MM.1S (cell line): Measurements from ENCODE around the gene AP4S1.

Experiments used
- DNase-seq: peaks from one replicate; pipeline ENCODE4 v3.0.0-alpha.2; 2015
- H2AFZ ChIP-seq: fragments of 300-600 bp; sonication (generic); 2 replicates; pipeline ENCODE4 v1.6.0; 2016; ENCODE audit warnings: antibody characterized with exemption, low read length
- H3F3A ChIP-seq: fragments of 300-600 bp; sonication (generic); 2 replicates; pipeline ENCODE4 v1.6.1; 2016; ENCODE audit warnings: mild to moderate bottlenecking, antibody characterized with exemption, low read length, moderate library complexity, mixed read lengths; ENCODE audit not compliant: insufficient read depth
- H3K27ac ChIP-seq: fragments of 300-600 bp; sonication (generic); 2 replicates; pipeline ENCODE4 v1.5.1; 2016; ENCODE audit warnings: mild to moderate bottlenecking, low read length
- H3K27me3 ChIP-seq: fragments of 300-600 bp; sonication (generic); replicated peaks from 2 replicates; pipeline ENCODE4 v1.6.0; 2016; ENCODE audit warnings: low read length; ENCODE audit not compliant: insufficient read depth
- H3K36me3 ChIP-seq: fragments of 300-600 bp; sonication (generic); replicated peaks from 2 replicates; pipeline ENCODE4 v1.6.1; 2016; ENCODE audit warnings: mild to moderate bottlenecking, low read length, mixed read lengths; ENCODE audit not compliant: insufficient read depth
- H3K4me1 ChIP-seq: fragments of 300-600 bp; sonication (generic); 2 replicates; pipeline ENCODE4 v1.6.1; 2016; ENCODE audit warnings: low read length, mixed read lengths
- H3K4me2 ChIP-seq: fragments of 300-600 bp; sonication (generic); 2 replicates; pipeline ENCODE4 v1.6.0; 2016; ENCODE audit warnings: low read depth, low read length
- H3K4me3 ChIP-seq: fragments of 300-600 bp; sonication (generic); 2 replicates; pipeline ENCODE4 v1.5.1; 2016; ENCODE audit warnings: low read length, mixed read lengths
- H3K79me2 ChIP-seq: fragments of 300-600 bp; sonication (generic); 2 replicates; pipeline ENCODE4 v1.6.1; 2016; ENCODE audit warnings: mixed run types, low read length, mixed read lengths
- H3K9ac ChIP-seq: fragments of 300-600 bp; sonication (generic); 2 replicates; pipeline ENCODE4 v1.6.1; 2016; ENCODE audit warnings: low read length, mixed read lengths
- H3K9me2 ChIP-seq: fragments of 300-600 bp; sonication (generic); replicated peaks from 2 replicates; pipeline ENCODE4 v1.6.1; 2016; ENCODE audit warnings: mild to moderate bottlenecking, low read length, mixed read lengths; ENCODE audit not compliant: insufficient read depth
- H3K9me3 ChIP-seq: fragments of 300-600 bp; sonication (generic); replicated peaks from 2 replicates; pipeline ENCODE4 v1.6.1; 2016; ENCODE audit warnings: mild to moderate bottlenecking, low read length, mixed read lengths; ENCODE audit not compliant: insufficient read depth
- H4K20me1 ChIP-seq: fragments of 300-600 bp; sonication (generic); 2 replicates; pipeline ENCODE4 v1.6.1; 2016; ENCODE audit warnings: mild to moderate bottlenecking, low read length, moderate library complexity, mixed read lengths; ENCODE audit not compliant: insufficient read depth
- CTCF ChIP-seq: fragments of 300-600 bp; sonication (generic); IDR thresholded peaks from 2 replicates; pipeline ENCODE4 v1.5.1; 2016; ENCODE audit warnings: antibody characterized with exemption, low read length, mixed read lengths
- EZH2 ChIP-seq: fragments of 300-600 bp; sonication (generic); optimal IDR thresholded peaks from 2 replicates; pipeline ENCODE3; 2017; ENCODE audit warnings: low read depth, mild to moderate bottlenecking, antibody characterized with exemption, low read length, mixed read lengths
- EZH2phosphoT487 ChIP-seq: fragments of 300-600 bp; sonication (generic); IDR thresholded peaks from 2 replicates; pipeline ENCODE4 v1.6.1; 2018; ENCODE audit warnings: antibody characterized with exemption, low read length

AP4S1 gene

DNA sequence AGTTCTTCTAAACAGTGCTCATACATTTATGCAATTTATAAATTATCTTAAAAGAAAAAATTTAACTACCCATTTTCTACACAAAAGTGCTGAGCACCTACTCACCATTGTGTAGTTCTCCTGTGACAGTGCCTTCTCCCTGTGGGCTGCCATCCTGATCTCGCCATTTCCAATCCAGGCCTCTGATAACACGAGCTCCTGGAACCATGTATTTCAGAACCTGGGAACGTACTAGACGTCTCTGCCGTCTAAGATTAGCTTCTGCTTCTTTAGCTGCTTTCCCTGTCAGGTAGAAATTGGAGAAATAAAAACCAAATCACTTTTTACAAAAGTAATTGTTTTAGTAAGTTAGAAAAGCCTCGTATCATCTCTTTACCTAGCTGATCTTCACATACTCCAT lies 107.7 kb downstream of the AP4S1 start:
- no peak for TF ChIP-seq EZH2
- no peak for TF ChIP-seq EZH2phosphoT487
- no peak for TF ChIP-seq CTCF
- no peaks in the 10 kb centered on the region for H3K79me2 ChIP-seq
- H3K9me2 ChIP-seq = no peaks in the 10 kb centered on the region
- H3K9ac ChIP-seq = no peak overlapping the region
- no peaks in the 10 kb centered on the region for H3F3A ChIP-seq
- no peak overlapping the region for H2AFZ ChIP-seq
- H3K4me1 ChIP-seq = no peaks in the 10 kb centered on the region
- H3K27ac ChIP-seq = no peak overlapping the region
- H3K27me3 ChIP-seq = no peaks in the 10 kb centered on the region
- no peak for DNase-seq
- no peaks in the 10 kb centered on the region for H3K9me3 ChIP-seq
- no peak overlapping the region for H3K4me2 ChIP-seq
- no peaks in the 10 kb centered on the region; the same call in 1 of the 2 replicates for H3K36me3 ChIP-seq
- H4K20me1 ChIP-seq = no peaks in the 10 kb centered on the region
- H3K4me3 ChIP-seq = no peak overlapping the region

- H3K36me3 ChIP-seq = no peaks in the 10 kb centered on the region; the same call in none of the 2 replicates
These were observed 111.9 kb downstream of the AP4S1 start for GRCh38 chr14:31137214-31137889.

DNA sequence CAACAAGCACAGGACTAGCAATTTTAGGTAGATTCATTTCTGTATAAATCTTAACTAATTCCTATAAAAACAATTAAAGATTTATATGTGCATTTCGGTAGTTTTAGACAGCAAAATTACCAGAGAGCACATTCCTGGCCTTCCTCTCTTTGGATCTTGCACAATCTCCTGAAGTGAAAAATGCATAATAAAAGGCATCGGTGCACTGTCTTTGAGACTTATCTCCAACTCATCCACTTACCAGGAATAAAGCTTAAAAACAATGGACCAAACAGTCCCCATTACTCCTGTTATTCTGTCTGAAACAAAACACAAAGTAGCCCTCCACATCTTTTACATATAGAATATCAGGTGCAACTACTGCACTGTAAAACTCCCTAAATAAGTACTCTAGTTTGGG lies 112.9 kb downstream of the AP4S1 start:
- Histone ChIP-seq H3K9me3 (no peaks in the 10 kb centered on the region), H3K4me3 (no peak overlapping the region), H3K4me2 (no peak overlapping the region), H3K27ac (no peak overlapping the region), H4K20me1 (no peaks in the 10 kb centered on the region), H3K9ac (no peak overlapping the region), H3K9me2 (no peaks in the 10 kb centered on the region), H3K4me1 (no peaks in the 10 kb centered on the region), H2AFZ (no peak overlapping the region), H3K79me2 (no peaks in the 10 kb centered on the region), H3F3A (no peaks in the 10 kb centered on the region), H3K27me3 (no peaks in the 10 kb centered on the region), H3K36me3 (no peaks in the 10 kb centered on the region; the same call in none of the 2 replicates)
- DNase-seq = no peak
- TF ChIP-seq CTCF (no peak), EZH2phosphoT487 (no peak), EZH2 (no peak)

More at GRCh38 chr14:31137214-31137889, 111.9 kb downstream of the AP4S1 start:
- TF ChIP-seq CTCF (no peak), EZH2 (no peak), EZH2phosphoT487 (no peak)
- Histone ChIP-seq H4K20me1 (no peaks in the 10 kb centered on the region), H3K27me3 (no peaks in the 10 kb centered on the region), H3K9ac (no peak overlapping the region), H3K4me2 (no peak overlapping the region), H2AFZ (no peak overlapping the region), H3K9me2 (no peaks in the 10 kb centered on the region), H3K9me3 (no peaks in the 10 kb centered on the region), H3K27ac (no peak overlapping the region), H3K79me2 (no peaks in the 10 kb centered on the region), H3K4me3 (no peak overlapping the region), H3K4me1 (no peaks in the 10 kb centered on the region), H3F3A (no peaks in the 10 kb centered on the region)
- no peak for DNase-seq
